GM18873 (cell line): ENCODE data around the gene HECW1.
"Not testable (repeated sequence)": the region's sequence is repeated elsewhere in the genome, so short reads cannot be mapped to it uniquely, and the experiment has no call there.

Experiments
- ATAC-seq: cut with Tn5 transposase; IDR thresholded peaks from one replicate; pipeline ENCODE4 v1.9.1; 2021; ENCODE audit warnings: mild to moderate bottlenecking, moderate library complexity, moderate number of reproducible peaks; ENCODE audit not compliant: unreplicated experiment, low FRiP score

The HECW1 gene

GRCh38 chr7:43588477-43589132 lies 476.2 kb downstream of the HECW1 start:
- ATAC-seq = no peak

GRCh38 chr7:43589133-43589478 lies 476.7 kb downstream of the HECW1 start:
- no peak for ATAC-seq

GRCh38 chr7:43589728-43590127 lies 477.3 kb downstream of the HECW1 start:
- no peak for ATAC-seq

- ATAC-seq = peak; percentile 65
Observed at GRCh38 chr7:43590862-43591557, 478.6 kb downstream of the HECW1 start.

GRCh38 chr7:43591558-43592180 lies 479.2 kb downstream of the HECW1 start:
- ATAC-seq = no peak

- no peak for ATAC-seq
Observed at GRCh38 chr7:43592326-43592725, 479.9 kb downstream of the HECW1 start.

GRCh38 chr7:43593010-43593409 lies 480.6 kb downstream of the HECW1 start:
- no peak for ATAC-seq

GRCh38 chr7:43594020-43594419 lies 481.6 kb downstream of the HECW1 start:
- no peak for ATAC-seq

- ATAC-seq = not testable (repeated sequence)
Observed at GRCh38 chr7:43596426-43596825, 484.0 kb downstream of the HECW1 start.

- no peak for ATAC-seq
Observed at GRCh38 chr7:43600056-43600455, 487.6 kb downstream of the HECW1 start.

- ATAC-seq = no peak
Observed at GRCh38 chr7:43602256-43602655, 489.8 kb downstream of the HECW1 start.

GRCh38 chr7:43604251-43604650 lies 491.8 kb downstream of the HECW1 start:
- no peak for ATAC-seq

GRCh38 chr7:43609097-43609496 lies 496.6 kb downstream of the HECW1 start:
- no peak for ATAC-seq

GRCh38 chr7:43612128-43612527 lies 499.7 kb downstream of the HECW1 start:
- no peak for ATAC-seq

- ATAC-seq = no peak
Observed at GRCh38 chr7:43612599-43613589, 500.4 kb downstream of the HECW1 start.
